Testis (tissue), 3 donors: ENCODE results near the gene CLUH. TPM values are rescaled to one million over a fixed set of nuclear protein-coding genes. Genes with fewer than 3 reads are reported as not detected.

Experiments
- DNase-seq: peaks from one replicate; pipeline ENCODE4 v3.0.0-alpha.2; 2019
- H3K27ac ChIP-seq, 2 donors: fragments of 200-600 bp; sonication (generic); one replicate each; pipeline ENCODE4 v1.5.1; 2019
- H3K27me3 ChIP-seq: fragments of 200-600 bp; sonication (generic); one replicate; pipeline ENCODE4 v1.5.1; 2019
- H3K36me3 ChIP-seq: fragments of 200-600 bp; sonication (generic); one replicate; pipeline ENCODE4 v1.5.1; 2017; ENCODE audit warnings: low read depth; ENCODE audit errors: missing control alignments
- H3K4me1 ChIP-seq: fragments of 200-600 bp; sonication (generic); one replicate; pipeline ENCODE4 v1.5.1; 2019
- H3K4me3 ChIP-seq, 2 donors: fragments of 200-600 bp; sonication (generic); one replicate each; pipeline ENCODE4 v1.5.1; 2017 to 2019
- H3K9me3 ChIP-seq: fragments of 200-600 bp; sonication (generic); one replicate; pipeline ENCODE4 v1.5.1; 2017
- CTCF ChIP-seq, 3 experiments: fragments of 450-650 bp in 2 of 3; fragments of 200-600 bp in 1 of 3; sonication (generic) in 1 of 3; IDR thresholded peaks; one replicate each; pipeline ENCODE4 v1.5.1; 2016 to 2019; ENCODE audit warnings: antibody characterized with exemption in 3 of 3, mild to moderate bottlenecking in 2 of 3, moderate library complexity in 1 of 3
- POLR2A ChIP-seq: fragments of 450-650 bp; IDR thresholded peaks from one replicate; pipeline ENCODE4 v1.6.1; 2017; ENCODE audit warnings: antibody characterized with exemption, mild to moderate bottlenecking, moderate library complexity
- WGBS, 2 donors: methylation state at CpG; one replicate each; pipeline ENCODE4 v1.1.5; 2018; 5-methylcytosine and 5-hydroxymethylcytosine counted together
- intact Hi-C: fragments of 100-400 bp; cut with DNase I; formaldehyde crosslinking; loops from one replicate; pipeline ENCODE4 v1.15.1; 2023; ENCODE audit warnings: low total_unique reads
- polyA plus RNA-seq: library from polyadenylated mRNA; stranded (reverse); fragments of 350-450 nt; fragmentation: Illumina TruSeq; extraction: RNeasy Lipid Tissue Mini Kit (QIAGEN cat#74804); gene quantifications from one replicate; pipeline ENCODE4 v1.2.3, GENCODE V29; 2014; ENCODE audit warnings: low read depth, low replicate concordance; ENCODE audit not compliant: insufficient read depth
- total RNA-seq, 2 donors: library from RNA; depleted of rRNA; stranded (reverse); fragments of >200 nt; gene quantifications; one replicate each; pipeline ENCODE4 v1.2.3, GENCODE V29; 2016

Gene CLUH
- total and polyA plus RNA-seq, 3 donors from 2014 or later = 60.1 to 183 (median 173) TPM

- no peak for DNase-seq
- 67 to 77% methylated on average over 3 to 17 of the region's 17 CpGs for WGBS, 2 donors
- no peak overlapping the region for H3K4me3 ChIP-seq
- no peaks in the 10 kb centered on the region for H3K27me3 ChIP-seq
- H3K4me1 ChIP-seq = no peaks in the 10 kb centered on the region
- no peaks in the 10 kb centered on the region for H3K9me3 ChIP-seq
- H3K36me3 ChIP-seq = no peaks in the 10 kb centered on the region
- TF ChIP-seq CTCF (IDR thresholded peaks at IDR 0.05) = no peak
- H3K27ac ChIP-seq = no peak overlapping the region
- intact Hi-C loops = no loop called here
These were observed 19.3 kb upstream of the CLUH start for GRCh38 chr17:2730764-2731353.

GRCh38 chr17:2724784-2725164 lies 13.2 kb upstream of the CLUH start:
- Histone ChIP-seq H3K4me3 (peak overlapping the region in 1 of 2 donors; percentile 44), H3K36me3 (no peaks in the 10 kb centered on the region), H3K27me3 (no peaks in the 10 kb centered on the region), H3K27ac (no peak overlapping the region), H3K4me1 (no peaks in the 10 kb centered on the region), H3K9me3 (no peaks in the 10 kb centered on the region)
- 3 to 6% methylated on average over 9 to 33 of the region's 40 CpGs for WGBS, 2 donors
- TF ChIP-seq CTCF (IDR thresholded peaks at IDR 0.05) = no peak
- TF ChIP-seq POLR2A = no peak
- intact Hi-C loops = no loop called here
- peak; percentile 43 for DNase-seq

- intact Hi-C loops = no loop called here
- H3K9me3 ChIP-seq = no peaks in the 10 kb centered on the region
- no peaks in the 10 kb centered on the region for H3K36me3 ChIP-seq
- no peak for TF ChIP-seq POLR2A
- no peak for TF ChIP-seq CTCF (IDR thresholded peaks at IDR 0.05)
- DNase-seq = no peak
- no peaks in the 10 kb centered on the region for H3K27me3 ChIP-seq
- H3K4me3 ChIP-seq = peak overlapping the region; percentile 44 to 52
- H3K4me1 ChIP-seq = no peaks in the 10 kb centered on the region
- 0 to 3% methylated on average over 7 to 40 of the region's 98 CpGs for WGBS, 2 donors
- peak overlapping the region in 1 of 2 donors; percentile 64 for H3K27ac ChIP-seq
These were observed 12.6 kb upstream of the CLUH start for GRCh38 chr17:2723997-2724783.

GRCh38 chr17:2723505-2723996 lies 12.0 kb upstream of the CLUH start:
- Histone ChIP-seq H3K4me3 (peak overlapping the region; percentile 44 to 52), H3K36me3 (no peaks in the 10 kb centered on the region), H3K9me3 (no peaks in the 10 kb centered on the region), H3K4me1 (no peaks in the 10 kb centered on the region), H3K27me3 (no peaks in the 10 kb centered on the region), H3K27ac (peak overlapping the region in 1 of 2 donors; percentile 64)
- no peak for DNase-seq
- WGBS, 2 donors = 0 to 18% methylated on average over 1 to 18 of the region's 18 CpGs
- TF ChIP-seq CTCF (IDR thresholded peaks at IDR 0.05) = no peak
- TF ChIP-seq POLR2A = no peak
- intact Hi-C loops = no loop called here
